CD14-positive monocyte (primary cell): ENCODE data around the gene PTPRD. TPM values are rescaled to one million over a fixed set of nuclear protein-coding genes. Genes with fewer than 3 reads are reported as not detected.

ENCODE experiments used
- DNase-seq, 3 donors: peaks; one replicate each; pipeline ENCODE4 v3.0.0-alpha.2; 2011 to 2022
- H2AFZ ChIP-seq: 2 replicates; pipeline ENCODE4 v1.6.0; 2012; ENCODE audit warnings: mild to moderate bottlenecking, low read depth, low read length, inconsistent platforms; ENCODE audit not compliant: insufficient read depth, poor library complexity, severe bottlenecking
- H3K27ac ChIP-seq, 2 donors: 1 replicate in 1 of 2; 2 replicates in 1 of 2; pipeline ENCODE4 v1.5.1; 2012 to 2013; ENCODE audit warnings: low read length in 2 of 2, control low read depth in 1 of 2, inconsistent platforms in 1 of 2, low read depth in 1 of 2, mild to moderate bottlenecking in 1 of 2
- H3K27me3 ChIP-seq, 2 donors: one replicate each; pipeline versions ENCODE4 v1.6.0 to v1.6.1; 2011 to 2013; ENCODE audit warnings: low read length in 2 of 2; ENCODE audit not compliant: control insufficient read depth in 2 of 2, insufficient read depth in 2 of 2
- H3K36me3 ChIP-seq, 2 donors: replicated peaks in 1 of 2; 1 replicate in 1 of 2; 2 replicates in 1 of 2; pipeline versions ENCODE4 v1.5.1 to v1.6.1; 2012 to 2013; ENCODE audit warnings: low read length in 2 of 2, control low read depth in 1 of 2, inconsistent platforms in 1 of 2, mild to moderate bottlenecking in 1 of 2; ENCODE audit not compliant: insufficient read depth in 2 of 2, control insufficient read depth in 1 of 2
- H3K4me1 ChIP-seq, 2 donors: 1 replicate in 1 of 2; 2 replicates in 1 of 2; pipeline versions ENCODE4 v1.5.1 to v1.6.1; 2012 to 2013; ENCODE audit warnings: low read length in 2 of 2, control low read depth in 1 of 2, inconsistent platforms in 1 of 2, mild to moderate bottlenecking in 1 of 2, moderate library complexity in 1 of 2; ENCODE audit not compliant: insufficient read depth in 2 of 2, control insufficient read depth in 1 of 2
- H3K4me2 ChIP-seq: replicated peaks from 2 replicates; pipeline ENCODE3; 2012; ENCODE audit warnings: low read length, moderate library complexity, mild to moderate bottlenecking; ENCODE audit not compliant: poor library complexity, severe bottlenecking; ENCODE audit errors: extremely low read depth
- H3K4me3 ChIP-seq, 3 experiments: fragments of 200-600 bp in 1 of 3; sonication (generic) in 1 of 3; replicated peaks in 1 of 3; 1 replicate in 2 of 3; 2 replicates in 1 of 3; pipeline ENCODE4 v1.5.1; 2011 to 2013; ENCODE audit warnings: low read length in 3 of 3, mild to moderate bottlenecking in 3 of 3, control low read depth in 2 of 3, low read depth in 2 of 3, inconsistent platforms in 1 of 3, moderate library complexity in 1 of 3
- H3K79me2 ChIP-seq: 2 replicates; pipeline ENCODE4 v1.6.0; 2012; ENCODE audit warnings: mild to moderate bottlenecking, control low read depth, inconsistent platforms, low read length, moderate library complexity; ENCODE audit not compliant: insufficient read depth
- H3K9ac ChIP-seq: 2 replicates; pipeline ENCODE4 v1.6.0; 2017; ENCODE audit warnings: low read length, mild to moderate bottlenecking; ENCODE audit not compliant: insufficient read depth, poor library complexity, severe bottlenecking
- H3K9me3 ChIP-seq, 2 donors: replicated peaks in 1 of 2; 1 replicate in 1 of 2; 2 replicates in 1 of 2; pipeline versions ENCODE4 v1.5.1 to v1.6.1; 2012 to 2013; ENCODE audit warnings: low read length in 2 of 2, control low read depth in 1 of 2; ENCODE audit not compliant: control insufficient read depth in 1 of 2, insufficient read depth in 1 of 2
- H4K20me1 ChIP-seq: 2 replicates; pipeline ENCODE4 v1.6.0; 2012; ENCODE audit warnings: mild to moderate bottlenecking, low read length, control low read depth, moderate library complexity; ENCODE audit not compliant: insufficient read depth
- H3K27ac Mint-ChIP-seq, 7 donors: one replicate each; pipeline ENCODE4 v1.8.0; 2020; ENCODE audit warnings: mild to moderate bottlenecking in 7 of 7, mixed read lengths in 7 of 7, moderate library complexity in 6 of 7, inconsistent platforms in 2 of 7
- H3K27me3 Mint-ChIP-seq, 3 donors: one replicate each; pipeline ENCODE4 v1.8.0; 2021 to 2022; ENCODE audit warnings: low read depth in 3 of 3, mild to moderate bottlenecking in 3 of 3, mixed read lengths in 3 of 3, moderate library complexity in 3 of 3, inconsistent platforms in 1 of 3
- H3K36me3 Mint-ChIP-seq, 2 donors: one replicate each; pipeline ENCODE4 v1.8.0; 2020; ENCODE audit warnings: mixed read lengths in 2 of 2, inconsistent platforms in 1 of 2, mild to moderate bottlenecking in 1 of 2
- H3K4me1 Mint-ChIP-seq: one replicate; pipeline ENCODE4 v1.8.0; 2020; ENCODE audit warnings: mild to moderate bottlenecking, mixed read lengths
- H3K4me3 Mint-ChIP-seq, 2 donors: one replicate each; pipeline ENCODE4 v1.8.0; 2020; ENCODE audit warnings: mild to moderate bottlenecking in 2 of 2, mixed read lengths in 2 of 2, moderate library complexity in 1 of 2
- H3K9me3 Mint-ChIP-seq, 7 donors: one replicate each; pipeline ENCODE4 v1.8.0; 2020 to 2022; ENCODE audit warnings: mixed read lengths in 7 of 7, mild to moderate bottlenecking in 6 of 7, moderate library complexity in 6 of 7, inconsistent platforms in 2 of 7
- WGBS: methylation state at CpG from one replicate; pipeline ENCODE4 v1.1.5; 2013; ENCODE audit warnings: missing lambda C conversion rate; ENCODE audit not compliant: insufficient coverage; 5-methylcytosine and 5-hydroxymethylcytosine counted together
- intact Hi-C, 2 donors: fragments of 100-400 bp; cut with micrococcal nuclease; formaldehyde crosslinking; loops; one replicate each; pipeline versions ENCODE4 v1.15.0 to v1.15.1; 2023
- polyA plus RNA-seq, 3 donors: library from polyadenylated mRNA; depleted of rRNA in 1 of 3; unstranded in 2 of 3; stranded (reverse) in 1 of 3; fragments of 300-500 nt in 2 of 3; fragments of >200 nt in 1 of 3; fragmentation: Illumina TruSeq in 2 of 3; gene quantifications; 1 replicate in 2 of 3; 2 replicates in 1 of 3; pipeline ENCODE4 v1.2.3, GENCODE V29; 2012 to 2021
- TF ChIP-seq, protein P1 (sequence below): fragments of 200-600 bp; IDR thresholded peaks from one replicate; pipeline ENCODE4 v1.8.0; 2022; ENCODE audit warnings: antibody characterized with exemption, mild to moderate bottlenecking

PTPRD gene
- polyA plus RNA-seq, 3 donors = not detected

DNA sequence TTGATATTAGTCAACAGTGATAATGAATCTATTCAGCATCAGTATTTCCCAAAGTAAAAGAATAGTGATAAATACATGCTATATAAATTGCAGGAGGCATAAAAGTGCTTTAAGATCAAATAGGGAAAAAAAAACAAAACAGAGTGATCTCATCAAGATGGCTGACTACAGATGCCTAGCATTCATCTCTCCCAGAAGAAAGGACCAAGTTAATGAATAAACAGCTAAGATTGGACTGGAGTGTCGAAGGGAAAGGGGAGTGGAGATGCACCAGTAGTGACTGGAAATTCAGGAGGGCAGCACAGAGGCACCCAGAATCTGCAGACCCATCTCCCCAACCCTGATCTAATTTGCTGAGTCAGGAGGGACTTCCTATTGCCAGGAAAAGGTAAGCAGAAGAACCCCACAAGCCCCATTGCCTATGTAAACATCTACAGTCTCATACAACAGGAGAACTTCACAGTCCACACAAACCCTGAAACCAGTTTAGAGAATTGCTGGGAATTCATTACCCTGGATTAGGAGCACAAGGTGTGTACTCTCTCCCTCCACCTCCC is 699.4 kb downstream of the PTPRD start:
- H3K27me3 Mint-ChIP-seq = peaks cover 0 to 2% (median 0%) of the 10 kb centered on the region in 3 donors
- H3K9ac ChIP-seq = no peak overlapping the region
- no CpG with 5 or more reads among the region's 1 CpG for WGBS

DNA sequence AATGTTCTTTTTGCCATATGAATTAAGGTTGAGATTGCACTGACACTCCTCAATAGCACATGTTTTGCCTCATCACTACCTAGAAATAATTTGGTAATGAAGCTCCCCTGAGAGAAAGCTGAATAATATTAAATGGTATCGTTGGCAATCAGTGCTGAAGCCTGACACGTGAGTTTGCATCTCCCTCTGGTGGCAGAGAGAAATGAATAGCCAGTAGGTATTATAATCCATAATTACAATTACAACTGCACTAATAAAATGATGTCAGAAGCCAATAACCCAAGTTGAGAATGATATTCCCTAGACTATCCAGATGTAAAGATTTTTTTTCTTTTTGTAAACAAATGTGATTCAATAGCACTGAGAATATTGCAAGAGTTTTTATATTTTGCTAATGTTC is 700.3 kb downstream of the PTPRD start:
- peaks cover 0 to 8% of the 10 kb centered on the region in 2 donors for H3K9me3 ChIP-seq
- H3K4me3 ChIP-seq = no peak overlapping the region
- no peaks in the 10 kb centered on the region for H3K36me3 ChIP-seq
- DNase-seq = no peak
- TF ChIP-seq, protein P1, sequence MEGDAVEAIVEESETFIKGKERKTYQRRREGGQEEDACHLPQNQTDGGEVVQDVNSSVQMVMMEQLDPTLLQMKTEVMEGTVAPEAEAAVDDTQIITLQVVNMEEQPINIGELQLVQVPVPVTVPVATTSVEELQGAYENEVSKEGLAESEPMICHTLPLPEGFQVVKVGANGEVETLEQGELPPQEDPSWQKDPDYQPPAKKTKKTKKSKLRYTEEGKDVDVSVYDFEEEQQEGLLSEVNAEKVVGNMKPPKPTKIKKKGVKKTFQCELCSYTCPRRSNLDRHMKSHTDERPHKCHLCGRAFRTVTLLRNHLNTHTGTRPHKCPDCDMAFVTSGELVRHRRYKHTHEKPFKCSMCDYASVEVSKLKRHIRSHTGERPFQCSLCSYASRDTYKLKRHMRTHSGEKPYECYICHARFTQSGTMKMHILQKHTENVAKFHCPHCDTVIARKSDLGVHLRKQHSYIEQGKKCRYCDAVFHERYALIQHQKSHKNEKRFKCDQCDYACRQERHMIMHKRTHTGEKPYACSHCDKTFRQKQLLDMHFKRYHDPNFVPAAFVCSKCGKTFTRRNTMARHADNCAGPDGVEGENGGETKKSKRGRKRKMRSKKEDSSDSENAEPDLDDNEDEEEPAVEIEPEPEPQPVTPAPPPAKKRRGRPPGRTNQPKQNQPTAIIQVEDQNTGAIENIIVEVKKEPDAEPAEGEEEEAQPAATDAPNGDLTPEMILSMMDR = no peak
- no peaks in the 10 kb centered on the region for H3K4me1 Mint-ChIP-seq
- no peaks in the 10 kb centered on the region for H3K36me3 Mint-ChIP-seq
- H3K9ac ChIP-seq = no peak overlapping the region
- peaks cover 0 to 14% (median 10%) of the 10 kb centered on the region in 7 donors for H3K9me3 Mint-ChIP-seq
- H3K79me2 ChIP-seq = no peaks in the 10 kb centered on the region
- no peaks in the 10 kb centered on the region for H3K27me3 ChIP-seq
- H3K27me3 Mint-ChIP-seq = peaks cover 0 to 2% (median 0%) of the 10 kb centered on the region in 3 donors
- no CpG with 5 or more reads among the region's 2 CpGs for WGBS
- no peak overlapping the region for H2AFZ ChIP-seq
- H3K4me3 Mint-ChIP-seq = no peak overlapping the region
- H4K20me1 ChIP-seq = no peaks in the 10 kb centered on the region
- H3K27ac Mint-ChIP-seq = no peak overlapping the region
- no peak overlapping the region for H3K27ac ChIP-seq
- H3K4me2 ChIP-seq = no peak overlapping the region
- H3K4me1 ChIP-seq = no peaks in the 10 kb centered on the region
- intact Hi-C loops = no loop called here

More for the DNA sequence above, 699.4 kb downstream of the PTPRD start:
- no peak overlapping the region for H3K27ac ChIP-seq
- Mint-ChIP-seq H3K36me3 (no peaks in the 10 kb centered on the region), H3K9me3 (peaks cover 0 to 14% (median 10%) of the 10 kb centered on the region in 7 donors), H3K4me3 (no peak overlapping the region), H3K27ac (no peak overlapping the region), H3K4me1 (no peaks in the 10 kb centered on the region)
- intact Hi-C loops = no loop called here
- no peaks in the 10 kb centered on the region for H3K79me2 ChIP-seq
- no peaks in the 10 kb centered on the region for H3K27me3 ChIP-seq
- H3K4me1 ChIP-seq = no peaks in the 10 kb centered on the region
- no peak overlapping the region for H3K4me2 ChIP-seq
- DNase-seq = no peak
- TF ChIP-seq, protein P1 = no peak
- H2AFZ ChIP-seq = no peak overlapping the region
- no peaks in the 10 kb centered on the region for H4K20me1 ChIP-seq
- H3K9me3 ChIP-seq = peaks cover 0 to 8% of the 10 kb centered on the region in 2 donors
- no peaks in the 10 kb centered on the region for H3K36me3 ChIP-seq
- no peak overlapping the region for H3K4me3 ChIP-seq
